ENCODE data around the gene SFXN1.

SFXN1 gene

DNA sequence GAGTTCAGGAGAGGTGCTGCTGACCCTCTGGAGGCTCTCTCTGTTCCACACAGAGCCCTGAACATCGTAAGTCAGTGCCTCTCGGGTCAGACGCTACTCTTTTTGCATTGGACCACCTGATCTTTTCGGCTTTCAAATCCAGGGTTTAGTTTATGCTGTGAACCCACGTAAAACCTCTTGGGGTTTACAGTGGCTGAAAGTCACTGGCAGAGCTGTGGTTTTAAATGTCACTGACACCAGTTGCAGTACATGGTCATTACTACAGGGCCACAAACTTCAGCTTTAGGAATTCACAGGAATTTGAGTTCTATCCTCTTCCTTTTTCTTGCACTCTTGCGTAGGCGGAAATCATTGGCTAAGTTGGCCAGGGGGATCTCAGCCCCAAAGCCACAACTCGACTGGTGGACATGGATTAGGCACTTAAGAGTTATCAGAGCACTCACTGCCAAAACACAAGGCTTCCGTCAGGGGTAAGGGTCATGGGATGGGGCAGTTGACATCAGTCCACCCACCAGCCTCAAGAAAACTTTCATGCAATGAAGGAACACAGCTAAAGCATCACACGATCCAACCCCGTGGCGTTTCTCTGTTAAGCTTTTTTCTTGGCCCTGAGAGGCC is 76.9 kb downstream of the SFXN1 start:
- no peak overlapping the region for H2BK120ac ChIP-seq (ENCODE audit: insufficient read depth, low read length, poor library complexity)
- no peak overlapping the region for H3K4me3 ChIP-seq (ENCODE audit: low read depth, low read length)
- H4K8ac ChIP-seq (ENCODE audit: low read depth, low read length): no peak overlapping the region
- H3K36me3 ChIP-seq (ENCODE audit: control insufficient read depth in 1 of 2, insufficient read depth in 2 of 2, low read length in 2 of 2): no peaks in the 10 kb centered on the region
- no peak overlapping the region for H2BK5ac ChIP-seq (ENCODE audit: low read depth, low read length, poor library complexity)
- no peak overlapping the region for H2BK12ac ChIP-seq (ENCODE audit: low read length)
- H3K9me3 ChIP-seq (ENCODE audit: insufficient read depth, low read depth, low read length): no peaks in the 10 kb centered on the region
- no peak overlapping the region for H2AK5ac ChIP-seq (ENCODE audit: low read length)
- H3K27ac ChIP-seq (ENCODE audit: low read depth, low read length): no peak overlapping the region
- no peaks in the 10 kb centered on the region for H3K79me1 ChIP-seq (ENCODE audit: low read length)
- no peak overlapping the region for H2AFZ ChIP-seq (ENCODE audit: insufficient read depth, low read length, poor library complexity)
- no peak overlapping the region for H3K14ac ChIP-seq (ENCODE audit: low read length)
- H3K4me2 ChIP-seq (ENCODE audit: low read length): no peak overlapping the region
- H3K9ac ChIP-seq (ENCODE audit: low read length): no peak overlapping the region
- no peaks in the 10 kb centered on the region for H3K79me2 ChIP-seq (ENCODE audit: control insufficient read depth, insufficient read depth, low read length, poor library complexity)
- no peak overlapping the region for H4K12ac ChIP-seq (ENCODE audit: low read depth, low read length)
- H3K23ac ChIP-seq (ENCODE audit: low read length): no peak overlapping the region
- H3K4ac ChIP-seq (ENCODE audit: low read depth, low read length): no peak overlapping the region
- WGBS (ENCODE audit: extremely low coverage, insufficient coverage, insufficient read length): no CpG with 5 or more reads among the region's 12 CpGs
- no peak for DNase-seq
- peaks cover 0 to 7% of the 10 kb centered on the region in 2 experiments for H3K4me1 ChIP-seq (ENCODE audit: control insufficient read depth in 1 of 2, insufficient read depth in 2 of 2, low read length in 2 of 2)
- H4K91ac ChIP-seq (ENCODE audit: low read depth, low read length): no peak overlapping the region
- H3K27me3 ChIP-seq (ENCODE audit: insufficient read depth, low read length): no peaks in the 10 kb centered on the region
- no peak overlapping the region for H3K18ac ChIP-seq (ENCODE audit: low read length)

DNA sequence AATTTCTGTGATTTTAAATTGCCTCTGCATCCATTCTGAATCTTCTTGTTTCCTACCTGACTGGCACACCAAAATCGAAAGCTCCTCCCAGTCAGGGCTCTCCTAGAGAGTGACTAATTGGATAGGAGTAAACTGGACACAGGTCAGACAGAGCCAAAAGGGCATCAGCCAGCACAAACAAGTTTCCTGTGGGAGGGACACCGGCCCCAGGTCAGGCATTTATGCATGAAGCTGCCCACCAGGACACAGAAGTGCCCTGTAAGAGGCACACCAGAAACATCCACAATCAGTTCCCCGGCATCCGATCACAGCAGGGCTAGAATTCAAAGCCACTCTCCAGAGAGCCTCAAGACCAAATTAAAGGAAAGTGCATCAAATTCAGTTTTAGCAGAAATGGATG is 78.4 kb downstream of the SFXN1 start:
- Histone ChIP-seq H3K79me1 (ENCODE audit: low read length) (no peaks in the 10 kb centered on the region), H4K12ac (ENCODE audit: low read depth, low read length) (no peak overlapping the region), H2AK5ac (ENCODE audit: low read length) (no peak overlapping the region), H3K27ac (ENCODE audit: low read depth, low read length) (no peak overlapping the region), H2BK120ac (ENCODE audit: insufficient read depth, low read length, poor library complexity) (no peak overlapping the region), H4K91ac (ENCODE audit: low read depth, low read length) (no peak overlapping the region), H3K79me2 (ENCODE audit: control insufficient read depth, insufficient read depth, low read length, poor library complexity) (no peaks in the 10 kb centered on the region), H3K36me3 (ENCODE audit: control insufficient read depth in 1 of 2, insufficient read depth in 2 of 2, low read length in 2 of 2) (no peaks in the 10 kb centered on the region), H3K18ac (ENCODE audit: low read length) (no peak overlapping the region), H3K9me3 (ENCODE audit: insufficient read depth, low read depth, low read length) (no peaks in the 10 kb centered on the region), H2BK5ac (ENCODE audit: low read depth, low read length, poor library complexity) (no peak overlapping the region), H2AFZ (ENCODE audit: insufficient read depth, low read length, poor library complexity) (no peak overlapping the region), H3K4me1 (ENCODE audit: control insufficient read depth in 1 of 2, insufficient read depth in 2 of 2, low read length in 2 of 2) (peaks cover 0 to 7% of the 10 kb centered on the region in 2 experiments), H3K14ac (ENCODE audit: low read length) (no peak overlapping the region), H3K9ac (ENCODE audit: low read length) (no peak overlapping the region), H3K4ac (ENCODE audit: low read depth, low read length) (no peak overlapping the region), H3K4me3 (ENCODE audit: low read depth, low read length) (no peak overlapping the region), H3K4me2 (ENCODE audit: low read length) (no peak overlapping the region), H3K27me3 (ENCODE audit: insufficient read depth, low read length) (no peaks in the 10 kb centered on the region), H3K23ac (ENCODE audit: low read length) (no peak overlapping the region), H4K8ac (ENCODE audit: low read depth, low read length) (no peak overlapping the region), H2BK12ac (ENCODE audit: low read length) (no peak overlapping the region)
- no CpG with 5 or more reads among the region's 4 CpGs for WGBS (ENCODE audit: extremely low coverage, insufficient coverage, insufficient read length)
- DNase-seq: no peak

DNA sequence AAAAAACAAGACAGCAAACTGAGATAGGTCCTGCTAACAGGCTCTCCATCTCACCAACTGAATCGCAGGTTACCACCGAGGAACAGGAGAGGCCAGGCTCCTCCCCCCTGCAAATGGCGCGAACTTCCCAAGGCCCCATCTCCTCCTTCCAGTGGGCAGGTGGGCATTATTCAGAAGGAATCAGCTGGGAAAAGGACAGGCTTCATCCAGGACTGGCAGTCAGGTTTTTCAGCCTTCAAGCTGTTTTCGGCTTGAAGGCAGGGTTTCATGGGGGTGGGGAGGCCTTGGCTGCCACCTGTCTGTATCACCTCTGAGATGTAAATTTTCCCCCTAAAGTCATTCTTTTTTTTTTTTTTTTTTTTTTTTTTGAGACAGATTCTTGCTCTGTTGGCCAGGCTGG is 79.4 kb downstream of the SFXN1 start:
- no peak overlapping the region for H3K4me3 ChIP-seq (ENCODE audit: low read depth, low read length)
- H2AFZ ChIP-seq (ENCODE audit: insufficient read depth, low read length, poor library complexity): no peak overlapping the region
- no peak overlapping the region for H3K4ac ChIP-seq (ENCODE audit: low read depth, low read length)
- peak overlapping the region; percentile 0 for H3K4me2 ChIP-seq (ENCODE audit: low read length)
- peaks cover 0 to 7% of the 10 kb centered on the region in 2 experiments for H3K4me1 ChIP-seq (ENCODE audit: control insufficient read depth in 1 of 2, insufficient read depth in 2 of 2, low read length in 2 of 2)
- H4K8ac ChIP-seq (ENCODE audit: low read depth, low read length): no peak overlapping the region
- no peak overlapping the region for H3K9ac ChIP-seq (ENCODE audit: low read length)
- H3K79me1 ChIP-seq (ENCODE audit: low read length): no peaks in the 10 kb centered on the region
- H2AK5ac ChIP-seq (ENCODE audit: low read length): no peak overlapping the region
- no peaks in the 10 kb centered on the region for H3K9me3 ChIP-seq (ENCODE audit: insufficient read depth, low read depth, low read length)
- no peak overlapping the region for H3K14ac ChIP-seq (ENCODE audit: low read length)
- H3K36me3 ChIP-seq (ENCODE audit: control insufficient read depth in 1 of 2, insufficient read depth in 2 of 2, low read length in 2 of 2): no peaks in the 10 kb centered on the region
- DNase-seq: no peak
- no peak overlapping the region for H2BK5ac ChIP-seq (ENCODE audit: low read depth, low read length, poor library complexity)
- no peak overlapping the region for H4K12ac ChIP-seq (ENCODE audit: low read depth, low read length)
- H3K23ac ChIP-seq (ENCODE audit: low read length): no peak overlapping the region
- H2BK12ac ChIP-seq (ENCODE audit: low read length): no peak overlapping the region
- no peak overlapping the region for H2BK120ac ChIP-seq (ENCODE audit: insufficient read depth, low read length, poor library complexity)
- H3K27ac ChIP-seq (ENCODE audit: low read depth, low read length): no peak overlapping the region
- no peaks in the 10 kb centered on the region for H3K79me2 ChIP-seq (ENCODE audit: control insufficient read depth, insufficient read depth, low read length, poor library complexity)
- WGBS (ENCODE audit: extremely low coverage, insufficient coverage, insufficient read length): no CpG with 5 or more reads among the region's 5 CpGs
- no peak overlapping the region for H4K91ac ChIP-seq (ENCODE audit: low read depth, low read length)
- H3K18ac ChIP-seq (ENCODE audit: low read length): no peak overlapping the region
- H3K27me3 ChIP-seq (ENCODE audit: insufficient read depth, low read length): no peaks in the 10 kb centered on the region

DNA sequence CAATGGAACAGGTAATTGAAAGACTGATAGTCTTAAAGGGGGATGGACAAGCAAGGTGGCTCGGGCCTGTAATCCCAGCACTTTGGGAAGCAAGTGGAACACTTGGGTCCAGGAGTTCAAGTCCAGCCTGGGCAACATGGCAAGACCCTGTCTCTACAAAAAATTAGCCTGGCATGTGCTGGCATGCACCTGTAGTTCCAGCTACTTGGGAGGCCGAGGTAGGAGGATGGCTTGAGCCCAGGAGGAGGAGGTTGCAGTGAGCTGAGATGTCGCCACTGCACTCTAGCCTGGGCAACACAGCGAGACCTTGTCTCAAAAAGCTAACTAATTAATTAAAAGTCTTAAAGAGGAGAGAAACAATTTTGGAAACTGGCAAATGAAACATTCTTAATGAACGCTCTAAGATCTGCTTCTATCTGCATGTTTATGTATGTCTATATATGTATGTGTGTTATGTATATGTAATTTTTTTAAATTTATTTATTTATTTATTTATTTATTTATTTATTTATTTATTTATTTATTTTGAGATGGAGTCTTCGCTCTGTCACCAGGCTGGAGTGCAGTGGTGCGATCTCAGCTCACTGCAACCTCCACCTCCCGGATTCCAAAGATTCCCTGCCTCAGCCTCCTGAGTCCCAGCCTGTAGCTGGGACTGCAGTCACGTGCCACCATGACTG is 80.6 kb downstream of the SFXN1 start:
- Histone ChIP-seq H3K4me2 (ENCODE audit: low read length) (no peak overlapping the region), H3K27me3 (ENCODE audit: insufficient read depth, low read length) (no peaks in the 10 kb centered on the region), H3K23ac (ENCODE audit: low read length) (no peak overlapping the region), H2BK12ac (ENCODE audit: low read length) (no peak overlapping the region), H4K91ac (ENCODE audit: low read depth, low read length) (no peak overlapping the region), H2AK5ac (ENCODE audit: low read length) (no peak overlapping the region), H3K14ac (ENCODE audit: low read length) (no peak overlapping the region), H2BK5ac (ENCODE audit: low read depth, low read length, poor library complexity) (no peak overlapping the region), H3K4me3 (ENCODE audit: low read depth, low read length) (no peak overlapping the region), H3K36me3 (ENCODE audit: control insufficient read depth in 1 of 2, insufficient read depth in 2 of 2, low read length in 2 of 2) (no peaks in the 10 kb centered on the region), H3K9me3 (ENCODE audit: insufficient read depth, low read depth, low read length) (no peaks in the 10 kb centered on the region), H4K12ac (ENCODE audit: low read depth, low read length) (no peak overlapping the region), H2BK120ac (ENCODE audit: insufficient read depth, low read length, poor library complexity) (no peak overlapping the region), H3K79me1 (ENCODE audit: low read length) (no peaks in the 10 kb centered on the region), H4K8ac (ENCODE audit: low read depth, low read length) (no peak overlapping the region), H3K4ac (ENCODE audit: low read depth, low read length) (no peak overlapping the region), H3K4me1 (ENCODE audit: control insufficient read depth in 1 of 2, insufficient read depth in 2 of 2, low read length in 2 of 2) (peaks cover 0 to 7% of the 10 kb centered on the region in 2 experiments), H2AFZ (ENCODE audit: insufficient read depth, low read length, poor library complexity) (no peak overlapping the region), H3K79me2 (ENCODE audit: control insufficient read depth, insufficient read depth, low read length, poor library complexity) (no peaks in the 10 kb centered on the region), H3K18ac (ENCODE audit: low read length) (no peak overlapping the region), H3K27ac (ENCODE audit: low read depth, low read length) (no peak overlapping the region), H3K9ac (ENCODE audit: low read length) (no peak overlapping the region)
- DNase-seq: no peak
- no CpG with 5 or more reads among the region's 9 CpGs for WGBS (ENCODE audit: extremely low coverage, insufficient coverage, insufficient read length)
